ENCODE measurements around the gene SLC25A24. TPM values are rescaled to one million over a fixed set of nuclear protein-coding genes. Genes with fewer than 3 reads are reported as not detected.
A peak's percentile ranks its signal among the peaks of the same experiment; 100 is the strongest.

SLC25A24 gene
- total and polyA plus RNA-seq, 2 of the 13 experiments (the other 11 are each of a cell fraction or from before 2014, with no cell fraction given), result 8.0 to 12.4 TPM

DNA sequence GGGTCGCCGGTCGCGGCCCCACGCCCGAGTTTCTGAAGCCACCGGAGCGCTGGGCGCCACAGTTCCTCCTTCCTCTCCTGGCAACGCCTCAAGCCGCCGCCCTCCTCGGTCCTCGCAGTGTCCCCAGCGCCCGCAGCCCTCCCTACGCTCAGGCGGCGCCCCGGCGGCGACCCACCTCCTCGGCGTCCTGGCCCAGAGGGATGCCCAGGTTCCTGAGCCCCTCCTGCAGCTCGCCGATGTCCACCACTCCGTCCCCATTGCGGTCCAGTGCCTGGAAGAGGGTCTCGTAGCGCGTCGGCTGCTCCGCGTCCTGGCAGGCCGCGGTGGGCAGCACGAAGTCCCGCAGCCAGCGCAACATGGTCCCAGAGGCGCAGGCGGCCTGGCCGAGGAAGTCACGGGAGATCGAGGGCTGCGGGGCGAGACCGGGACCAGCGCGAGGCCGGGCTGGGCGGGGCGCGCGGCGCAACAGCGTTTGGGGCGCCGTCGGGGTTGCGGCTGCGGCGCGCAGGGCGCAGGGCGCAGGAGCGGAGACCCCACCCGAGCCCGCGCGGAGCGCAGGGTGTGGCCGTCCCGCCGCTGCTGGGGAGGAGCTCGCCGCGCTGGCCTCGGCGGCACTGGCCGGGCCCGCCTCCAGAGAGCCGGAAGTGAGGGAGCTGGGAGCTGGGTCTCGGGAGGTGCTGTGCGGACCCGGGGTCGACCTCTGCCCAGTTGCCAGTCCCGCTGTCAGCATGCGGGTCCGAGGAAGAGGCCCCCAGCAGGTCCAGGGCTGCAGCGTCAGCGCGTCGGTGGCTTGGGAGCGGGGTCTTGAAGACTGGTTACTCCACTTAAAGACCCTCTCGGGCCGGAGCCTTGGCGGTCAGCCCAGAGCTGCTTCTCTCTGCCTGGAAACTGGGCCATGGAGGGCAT, at the start of gene SLC25A24 (continued):
- TF ChIP-seq, protein P1, sequence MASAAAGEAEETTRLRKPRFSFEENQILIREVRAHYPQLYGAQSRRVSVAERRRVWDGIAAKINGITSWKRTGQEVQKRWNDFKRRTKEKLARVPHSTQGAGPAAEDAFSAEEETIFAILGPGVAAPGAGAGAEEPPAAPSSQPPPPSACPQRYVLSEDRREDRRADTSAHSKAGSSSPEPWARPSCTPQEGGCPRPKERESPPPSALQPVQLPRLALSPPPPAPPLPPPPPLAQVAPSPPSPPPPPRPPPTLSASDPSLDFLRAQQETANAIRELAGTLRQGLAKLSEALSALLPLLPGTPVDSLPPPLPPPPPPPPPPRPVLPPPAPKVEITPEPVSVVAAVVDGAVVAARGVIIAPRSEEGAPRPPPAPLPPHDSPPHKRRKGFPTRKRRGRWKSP (CRISPR knock-in tag; IDR thresholded peaks at IDR 0.05), result peak; percentile 89
- peak; percentile 62; the same call in 1 of the 2 replicates for TF ChIP-seq TAF1 (CRISPR knock-in tag; IDR thresholded peaks at IDR 0.05)
- peak; percentile 65; the same call in 1 of the 2 replicates for TF ChIP-seq ZNF563 (CRISPR knock-in tag; IDR thresholded peaks at IDR 0.05)
- 0 out of 2 replicates have a peak, but pooled peaks have one; percentile 50 for TF ChIP-seq ZBTB7A (CRISPR knock-in tag; IDR thresholded peaks at IDR 0.05)
- TF ChIP-seq ZNF691 (CRISPR knock-in tag; IDR thresholded peaks at IDR 0.05; ENCODE audit: borderline replicate concordance, low read depth), result 0 out of 2 replicates have a peak, but pooled peaks have one; percentile 15
- TF ChIP-seq, protein P2, sequence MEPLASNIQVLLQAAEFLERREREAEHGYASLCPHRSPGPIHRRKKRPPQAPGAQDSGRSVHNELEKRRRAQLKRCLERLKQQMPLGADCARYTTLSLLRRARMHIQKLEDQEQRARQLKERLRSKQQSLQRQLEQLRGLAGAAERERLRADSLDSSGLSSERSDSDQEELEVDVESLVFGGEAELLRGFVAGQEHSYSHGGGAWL (CRISPR knock-in tag; IDR thresholded peaks at IDR 0.05), result peak; percentile 21; the same call in 1 of the 2 replicates
- peak; percentile 46; the same call in 1 of the 2 replicates for TF ChIP-seq ELF1 (CRISPR knock-in tag; IDR thresholded peaks at IDR 0.05)
- no peak for TF ChIP-seq SMC3 (IDR thresholded peaks at IDR 0.05; ENCODE audit: low read length)
- no peak for TF ChIP-seq ZBTB38 (CRISPR knock-in tag; IDR thresholded peaks at IDR 0.05)
- TF ChIP-seq MAF1 (CRISPR knock-in tag; IDR thresholded peaks at IDR 0.05; ENCODE audit: borderline replicate concordance), result no peak
- TF ChIP-seq ZC3H13 (CRISPR knock-in tag; IDR thresholded peaks at IDR 0.05), result 0 out of 2 replicates have a peak, but pooled peaks have one; percentile 54
- no peak for TF ChIP-seq BRD4 (CRISPR knock-in tag; IDR thresholded peaks at IDR 0.05)
- TF ChIP-seq CSRNP2 (CRISPR knock-in tag; conservative IDR thresholded peaks at IDR 0.05; ENCODE audit: low read depth), result 0 out of 2 replicates have a peak, but pooled peaks have one; percentile 56
- TF ChIP-seq ZNF841 (CRISPR knock-in tag; IDR thresholded peaks at IDR 0.05; ENCODE audit: borderline replicate concordance), result 0 out of 2 replicates have a peak, but pooled peaks have one; percentile 38
- no peak for TF ChIP-seq NFYB (CRISPR knock-in tag; IDR thresholded peaks at IDR 0.05)
- no peak for TF ChIP-seq ZNF414 (CRISPR knock-in tag; IDR thresholded peaks at IDR 0.05)
- peak; percentile 38; the same call in 1 of the 2 replicates for TF ChIP-seq KDM2A (CRISPR knock-in tag; IDR thresholded peaks at IDR 0.05; ENCODE audit: borderline replicate concordance, low read depth)
- no peak for TF ChIP-seq SNAI1 (CRISPR knock-in tag; IDR thresholded peaks at IDR 0.05; ENCODE audit: borderline replicate concordance)
- peak; percentile 91 for TF ChIP-seq HNRNPLL (IDR thresholded peaks at IDR 0.05; ENCODE audit: low read depth, low read length, poor library complexity, severe bottlenecking)
- peak; percentile 78; the same call in 1 of the 2 replicates for TF ChIP-seq UBTF (CRISPR knock-in tag; IDR thresholded peaks at IDR 0.05)
- TF ChIP-seq MEIS2 (CRISPR knock-in tag; IDR thresholded peaks at IDR 0.05), result no peak
- TF ChIP-seq ZNF205 (CRISPR knock-in tag; IDR thresholded peaks at IDR 0.05), result no peak

Measured in HepG2 (cell line).